ENCODE data around the gene SGCD. TPM values are rescaled to one million over a fixed set of nuclear protein-coding genes. Genes with fewer than 3 reads are reported as not detected.

The SGCD gene
- total RNA-seq, 4 donors from 2014 or later: 5.1 to 8.1 (median 6.5) TPM

- TF ChIP-seq, protein P1, sequence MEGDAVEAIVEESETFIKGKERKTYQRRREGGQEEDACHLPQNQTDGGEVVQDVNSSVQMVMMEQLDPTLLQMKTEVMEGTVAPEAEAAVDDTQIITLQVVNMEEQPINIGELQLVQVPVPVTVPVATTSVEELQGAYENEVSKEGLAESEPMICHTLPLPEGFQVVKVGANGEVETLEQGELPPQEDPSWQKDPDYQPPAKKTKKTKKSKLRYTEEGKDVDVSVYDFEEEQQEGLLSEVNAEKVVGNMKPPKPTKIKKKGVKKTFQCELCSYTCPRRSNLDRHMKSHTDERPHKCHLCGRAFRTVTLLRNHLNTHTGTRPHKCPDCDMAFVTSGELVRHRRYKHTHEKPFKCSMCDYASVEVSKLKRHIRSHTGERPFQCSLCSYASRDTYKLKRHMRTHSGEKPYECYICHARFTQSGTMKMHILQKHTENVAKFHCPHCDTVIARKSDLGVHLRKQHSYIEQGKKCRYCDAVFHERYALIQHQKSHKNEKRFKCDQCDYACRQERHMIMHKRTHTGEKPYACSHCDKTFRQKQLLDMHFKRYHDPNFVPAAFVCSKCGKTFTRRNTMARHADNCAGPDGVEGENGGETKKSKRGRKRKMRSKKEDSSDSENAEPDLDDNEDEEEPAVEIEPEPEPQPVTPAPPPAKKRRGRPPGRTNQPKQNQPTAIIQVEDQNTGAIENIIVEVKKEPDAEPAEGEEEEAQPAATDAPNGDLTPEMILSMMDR (IDR thresholded peaks at IDR 0.05; ENCODE audit: low read depth): no peak
Measured at GRCh38 chr5:156497804-156498208, 170.8 kb downstream of the SGCD start.

DNA sequence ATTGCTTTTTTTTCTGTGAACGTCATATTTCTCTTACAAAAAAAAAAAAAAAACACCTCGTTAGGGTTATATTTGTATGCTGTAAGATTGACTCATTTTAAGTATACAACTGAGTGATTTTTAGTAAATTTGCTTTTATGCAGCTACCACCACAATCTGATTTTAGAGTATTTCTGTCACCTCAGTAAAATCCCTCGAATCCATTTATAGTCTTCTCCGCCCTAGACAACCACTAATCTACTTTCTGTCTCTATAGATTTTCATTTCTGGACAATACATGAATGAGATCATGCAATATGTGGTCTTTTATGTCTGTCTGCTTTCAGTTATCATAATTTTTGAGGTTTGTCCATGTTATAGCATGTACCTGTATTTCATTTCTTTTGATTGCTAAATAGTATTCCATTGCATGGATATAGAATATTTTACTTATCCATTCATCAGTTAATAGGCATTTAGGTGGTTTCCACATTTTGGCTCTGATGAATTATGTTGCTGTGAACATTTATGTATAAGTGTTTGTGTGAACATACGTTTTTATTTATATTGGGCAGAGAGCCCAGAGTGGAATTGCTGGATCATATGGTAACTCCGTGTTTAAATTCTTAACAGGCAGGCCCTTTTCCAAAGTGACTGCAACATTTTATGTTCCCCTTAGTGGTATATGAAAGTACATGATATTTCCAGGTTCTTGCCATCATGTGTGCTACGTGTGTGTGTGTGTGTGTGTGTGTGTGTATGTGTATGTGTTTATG lies 171.4 kb downstream of the SGCD start:
- TF ChIP-seq, protein P1 (IDR thresholded peaks at IDR 0.05; ENCODE audit: low read depth): no peak

DNA sequence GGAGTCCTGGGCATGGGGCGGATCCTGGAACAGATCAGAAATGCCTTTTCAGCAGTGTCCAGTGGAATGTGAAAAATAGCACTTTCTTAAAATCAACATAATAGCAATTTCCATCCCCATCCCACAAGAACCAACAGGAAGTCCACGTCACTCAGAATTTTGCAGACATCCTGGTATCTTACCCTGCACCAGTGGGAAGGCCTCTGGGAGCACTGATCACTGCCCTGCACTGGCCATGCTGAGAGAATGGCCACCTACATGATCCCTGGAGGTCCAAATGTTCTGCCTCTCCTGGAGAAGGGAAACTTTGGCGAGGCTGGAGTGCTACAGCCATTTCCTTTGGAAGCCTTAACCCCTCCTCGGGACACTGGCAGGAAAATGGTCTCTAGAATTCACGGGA lies 173.8 kb downstream of the SGCD start:
- TF ChIP-seq, protein P1 (IDR thresholded peaks at IDR 0.05; ENCODE audit: low read depth): no peak

- TF ChIP-seq, protein P1 (IDR thresholded peaks at IDR 0.05; ENCODE audit: low read depth): no peak
Measured at GRCh38 chr5:156505101-156505500, 178.1 kb downstream of the SGCD start.

- TF ChIP-seq, protein P1 (IDR thresholded peaks at IDR 0.05; ENCODE audit: low read depth): no peak
Measured at GRCh38 chr5:156513123-156513815, 186.3 kb downstream of the SGCD start.

- TF ChIP-seq, protein P1 (IDR thresholded peaks at IDR 0.05; ENCODE audit: low read depth): no peak
Measured at GRCh38 chr5:156515121-156515520, 188.2 kb downstream of the SGCD start.

GRCh38 chr5:156515803-156516360 lies 188.9 kb downstream of the SGCD start:
- TF ChIP-seq, protein P1 (IDR thresholded peaks at IDR 0.05; ENCODE audit: low read depth): no peak
